ENCODE results near the gene EZR. TPM values are rescaled to one million over a fixed set of nuclear protein-coding genes. Genes with fewer than 3 reads are reported as not detected.
A peak's percentile ranks its signal among the peaks of the same experiment; 100 is the strongest.

Gene EZR
- total RNA-seq, 4 donors from 2014 or later = 208 to 339 (median 285) TPM

- Histone ChIP-seq H3K27ac (peak overlapping the region; percentile 69 to 89 (median 81)), H3K4me1 (peaks cover 0 to 36% (median 0%) of the 10 kb centered on the region in 3 donors), H3K36me3 (no peaks in the 10 kb centered on the region), H3K4me3 (no peak overlapping the region), H3K27me3 (no peaks in the 10 kb centered on the region), H3K9me3 (peaks cover 0 to 9% (median 5%) of the 10 kb centered on the region in 3 donors)
- 69 to 77% methylated on average over 4 of the region's 4 CpGs for WGBS, 2 donors
- DNase-seq = no peak
- intact Hi-C loops (cut with DNase I) = no loop called here
- TF ChIP-seq, protein P1, sequence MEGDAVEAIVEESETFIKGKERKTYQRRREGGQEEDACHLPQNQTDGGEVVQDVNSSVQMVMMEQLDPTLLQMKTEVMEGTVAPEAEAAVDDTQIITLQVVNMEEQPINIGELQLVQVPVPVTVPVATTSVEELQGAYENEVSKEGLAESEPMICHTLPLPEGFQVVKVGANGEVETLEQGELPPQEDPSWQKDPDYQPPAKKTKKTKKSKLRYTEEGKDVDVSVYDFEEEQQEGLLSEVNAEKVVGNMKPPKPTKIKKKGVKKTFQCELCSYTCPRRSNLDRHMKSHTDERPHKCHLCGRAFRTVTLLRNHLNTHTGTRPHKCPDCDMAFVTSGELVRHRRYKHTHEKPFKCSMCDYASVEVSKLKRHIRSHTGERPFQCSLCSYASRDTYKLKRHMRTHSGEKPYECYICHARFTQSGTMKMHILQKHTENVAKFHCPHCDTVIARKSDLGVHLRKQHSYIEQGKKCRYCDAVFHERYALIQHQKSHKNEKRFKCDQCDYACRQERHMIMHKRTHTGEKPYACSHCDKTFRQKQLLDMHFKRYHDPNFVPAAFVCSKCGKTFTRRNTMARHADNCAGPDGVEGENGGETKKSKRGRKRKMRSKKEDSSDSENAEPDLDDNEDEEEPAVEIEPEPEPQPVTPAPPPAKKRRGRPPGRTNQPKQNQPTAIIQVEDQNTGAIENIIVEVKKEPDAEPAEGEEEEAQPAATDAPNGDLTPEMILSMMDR (IDR thresholded peaks at IDR 0.05) = no peak
- no peak for TF ChIP-seq POLR2A (IDR thresholded peaks at IDR 0.05)
Observed at GRCh38 chr6:158861686-158862381, 42.7 kb upstream of the EZR start.

GRCh38 chr6:158860279-158860865, 41.2 kb upstream of the EZR start:
- H3K9me3 ChIP-seq = peaks cover 0 to 9% (median 5%) of the 10 kb centered on the region in 3 donors
- H3K4me3 ChIP-seq = no peak overlapping the region
- H3K27ac ChIP-seq = peak overlapping the region in 1 of 4 donors; percentile 89
- H3K27me3 ChIP-seq = no peaks in the 10 kb centered on the region
- 81 to 95% methylated on average over 5 to 6 of the region's 6 CpGs for WGBS, 2 donors
- DNase-seq = no peak
- H3K4me1 ChIP-seq = peaks cover 0 to 37% (median 0%) of the 10 kb centered on the region in 3 donors
- TF ChIP-seq POLR2A (IDR thresholded peaks at IDR 0.05) = no peak
- TF ChIP-seq, protein P1 (IDR thresholded peaks at IDR 0.05) = no peak
- no peaks in the 10 kb centered on the region for H3K36me3 ChIP-seq
- intact Hi-C loops (cut with DNase I) = no loop called here

DNA sequence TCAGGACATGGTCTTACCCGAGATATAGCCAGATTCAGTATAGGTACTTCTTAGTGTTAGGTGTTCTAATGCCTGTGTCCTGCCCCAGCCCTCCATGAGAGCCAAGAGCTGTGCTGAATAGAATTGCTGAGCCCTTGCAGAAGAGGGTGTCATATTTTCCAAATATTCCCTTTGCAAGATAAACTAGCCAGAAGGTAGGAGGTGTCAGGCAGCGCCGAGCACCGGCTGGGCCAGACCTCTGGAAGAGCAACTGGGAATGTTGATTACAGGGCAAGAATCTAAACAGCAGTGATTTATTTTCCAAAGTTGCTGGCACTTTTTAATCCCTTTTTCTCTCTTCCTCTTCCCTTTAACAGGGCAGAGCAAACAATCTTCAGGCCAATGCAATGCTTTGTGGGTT, 37.1 kb upstream of the EZR start:
- 78 to 86% methylated on average over 4 of the region's 4 CpGs for WGBS, 2 donors
- Histone ChIP-seq H3K9me3 (no peaks in the 10 kb centered on the region), H3K4me1 (peaks cover 23 to 62% (median 25%) of the 10 kb centered on the region in 3 donors), H3K27me3 (no peaks in the 10 kb centered on the region), H3K27ac (peak overlapping the region in 3 of 4 donors; percentile 19 to 91 (median 28)), H3K36me3 (no peaks in the 10 kb centered on the region), H3K4me3 (no peak overlapping the region)
- no peak for DNase-seq
- intact Hi-C loops (cut with DNase I) = no loop called here
- no peak for TF ChIP-seq POLR2A (IDR thresholded peaks at IDR 0.05)
- TF ChIP-seq, protein P1 (IDR thresholded peaks at IDR 0.05) = no peak

DNA sequence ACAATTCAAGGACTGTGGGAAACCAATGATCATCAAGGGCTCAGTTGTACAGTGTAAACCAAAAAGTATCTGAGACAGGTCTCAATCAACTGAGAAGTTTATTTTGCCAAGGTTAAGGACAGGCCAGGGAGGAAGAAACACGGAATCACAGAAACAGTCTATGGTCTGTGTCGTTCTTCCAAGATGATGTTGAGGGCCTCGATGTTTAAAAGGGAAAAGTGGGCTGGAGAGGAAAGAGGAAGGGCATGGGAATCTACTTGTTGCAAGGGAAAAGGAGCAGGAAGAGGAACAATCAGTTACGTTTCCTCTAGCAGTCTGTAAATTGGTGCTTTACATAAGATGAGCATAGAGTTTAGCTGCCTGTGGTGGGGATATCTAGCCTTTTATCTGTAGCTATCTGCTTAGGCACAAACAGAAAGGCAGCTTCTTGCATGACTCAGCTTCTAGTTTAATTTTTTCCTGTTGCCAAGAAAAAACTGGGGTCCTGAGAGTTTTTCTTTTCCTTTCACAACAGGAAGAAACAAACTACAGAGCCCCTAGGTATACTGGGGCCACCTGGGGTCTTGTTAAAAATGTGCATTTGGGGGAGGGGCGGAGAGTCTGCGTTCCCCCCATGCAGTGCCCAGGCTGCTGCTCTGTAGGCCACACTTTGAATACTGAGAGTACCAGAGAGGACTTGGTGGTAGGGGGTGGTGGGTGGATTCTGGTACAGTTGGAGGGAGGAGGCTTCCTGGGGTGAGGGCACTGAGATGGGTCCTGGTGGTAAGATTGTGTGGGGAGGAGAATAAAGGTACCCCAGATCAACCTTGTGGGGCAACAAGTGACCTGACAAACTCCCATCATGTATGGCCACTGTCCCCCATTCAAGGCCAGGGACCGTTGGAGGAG, 35.3 kb upstream of the EZR start:
- no peak for TF ChIP-seq POLR2A (IDR thresholded peaks at IDR 0.05)
- TF ChIP-seq, protein P1 (IDR thresholded peaks at IDR 0.05) = no peak

More for the DNA sequence above, 35.3 kb upstream of the EZR start:
- H3K9me3 ChIP-seq = no peaks in the 10 kb centered on the region
- no peaks in the 10 kb centered on the region for H3K27me3 ChIP-seq
- intact Hi-C loops (cut with DNase I) = no loop called here
- no peaks in the 10 kb centered on the region for H3K36me3 ChIP-seq
- H3K4me1 ChIP-seq = peaks cover 29 to 72% (median 33%) of the 10 kb centered on the region in 3 donors
- no peak for DNase-seq
- 76 to 81% methylated on average over 7 of the region's 7 CpGs for WGBS, 2 donors
- no peak overlapping the region for H3K4me3 ChIP-seq
- peak overlapping the region; percentile 87 to 94 (median 90) for H3K27ac ChIP-seq

Measured in esophagus squamous epithelium (tissue), 5 donors.